GM18951 (cell line): Measurements from ENCODE around the gene TKTL1.
A peak's percentile ranks its signal among the peaks of the same experiment; 100 is the strongest.

Experiments used
- POLR2A ChIP-seq: IDR thresholded peaks from 4 replicates; pipeline ENCODE4 v1.6.1; 2011; ENCODE audit warnings: mild to moderate bottlenecking; ENCODE audit not compliant: insufficient read length, insufficient read depth; ENCODE audit errors: extremely low read depth
- in situ Hi-C: fragments of 300-500 bp; cut with MboI; formaldehyde crosslinking; loops from one replicate; pipeline ENCODE4 v1.12.0; 2022; ENCODE audit warnings: low sequenced_read_pairs, mixed read lengths, inconsistent platforms; ENCODE audit not compliant: unreplicated experiment

TKTL1 gene

GRCh38 chrX:154355776-154356140 is 60.2 kb downstream of the TKTL1 start:
- TF ChIP-seq POLR2A, result no peak
- in situ Hi-C loops, result no loop called here

DNA sequence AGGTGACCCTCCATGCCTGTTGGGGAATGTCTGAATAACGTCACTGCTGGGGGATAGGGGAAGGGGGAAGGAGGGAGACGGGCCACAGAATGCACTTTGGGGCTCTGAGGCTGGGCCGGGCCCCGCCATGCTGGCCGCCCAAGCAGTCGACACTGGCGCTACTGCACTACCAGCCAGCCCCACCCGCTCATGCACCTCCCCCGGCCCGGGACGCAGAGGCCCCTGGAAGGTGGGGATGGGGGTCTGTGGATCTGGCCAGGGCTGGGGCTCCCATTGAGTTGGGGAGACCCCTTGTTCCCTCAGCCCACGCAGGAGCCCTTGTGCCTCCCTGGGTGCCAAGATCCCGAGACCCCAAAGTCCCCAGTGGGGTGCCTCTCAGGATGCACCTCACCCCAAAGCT is 61.0 kb downstream of the TKTL1 start:
- in situ Hi-C loops, result no loop called here

GRCh38 chrX:154357205-154357604 is 61.6 kb downstream of the TKTL1 start:
- in situ Hi-C loops, result no loop called here
- no peak for TF ChIP-seq POLR2A

More for the DNA sequence above, 61.0 kb downstream of the TKTL1 start:
- no peak for TF ChIP-seq POLR2A

DNA sequence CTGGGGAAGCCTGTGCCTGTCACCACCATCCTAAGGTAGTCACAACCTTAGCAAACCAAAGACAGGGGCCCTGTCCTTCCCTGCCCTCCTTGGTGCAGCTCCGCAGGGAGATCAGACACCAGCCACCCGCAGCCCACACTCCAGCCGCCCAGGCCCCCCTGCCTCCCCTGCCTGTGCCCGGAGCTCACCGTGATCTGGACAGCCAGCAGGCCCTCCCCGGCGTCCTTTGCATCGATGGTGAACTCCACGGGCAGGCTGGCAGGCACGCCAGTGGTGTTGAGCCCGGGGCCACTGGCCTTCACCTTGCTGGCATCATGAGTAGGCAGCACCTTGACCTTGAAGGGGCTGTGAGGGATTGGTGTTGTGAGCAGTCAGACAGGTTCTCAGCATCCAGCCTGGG is 62.4 kb downstream of the TKTL1 start:
- in situ Hi-C loops, result no loop called here
- TF ChIP-seq POLR2A, result no peak

- in situ Hi-C loops, result no loop called here
- TF ChIP-seq POLR2A, result no peak
These were observed 63.2 kb downstream of the TKTL1 start for GRCh38 chrX:154358829-154359228.

DNA sequence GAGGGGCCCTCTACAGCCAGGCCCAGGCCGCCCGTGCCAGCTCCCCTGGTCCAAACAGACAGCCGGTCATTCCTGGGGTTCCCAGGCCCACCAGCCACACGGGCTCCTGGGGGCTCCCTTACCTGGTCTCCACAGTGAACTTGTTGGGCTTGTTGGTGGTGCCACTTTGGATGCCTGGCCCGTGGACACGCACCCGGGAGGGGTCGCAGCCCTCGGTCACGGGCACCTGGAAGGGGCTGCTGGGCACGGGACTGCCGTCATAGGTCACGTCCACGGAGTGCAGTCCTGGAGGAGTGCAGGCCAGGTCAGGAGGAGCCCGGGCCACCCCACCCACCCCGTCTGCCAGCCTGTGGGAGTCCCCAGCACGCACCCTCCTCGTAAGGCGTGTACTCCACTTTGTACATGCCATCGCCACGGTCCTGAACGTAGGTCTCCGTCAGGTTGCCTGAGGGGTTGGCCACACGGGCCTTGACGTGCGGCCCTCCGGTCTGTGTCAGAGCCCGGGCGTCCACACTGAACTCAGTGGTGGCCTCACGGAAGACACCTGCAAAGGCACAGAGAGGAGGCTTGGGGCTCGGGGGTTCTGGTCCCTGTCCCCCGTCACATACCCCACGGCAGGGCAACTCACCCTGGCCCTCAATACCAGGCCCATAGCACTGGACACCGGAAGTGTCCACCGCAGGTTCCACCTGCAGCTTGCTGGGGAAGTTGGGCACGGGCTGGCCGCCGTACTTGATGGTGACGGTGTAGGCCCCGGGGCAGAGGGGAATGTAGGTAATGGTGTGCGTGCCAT is 64.0 kb downstream of the TKTL1 start:
- in situ Hi-C loops, result no loop called here
- no peak for TF ChIP-seq POLR2A

DNA sequence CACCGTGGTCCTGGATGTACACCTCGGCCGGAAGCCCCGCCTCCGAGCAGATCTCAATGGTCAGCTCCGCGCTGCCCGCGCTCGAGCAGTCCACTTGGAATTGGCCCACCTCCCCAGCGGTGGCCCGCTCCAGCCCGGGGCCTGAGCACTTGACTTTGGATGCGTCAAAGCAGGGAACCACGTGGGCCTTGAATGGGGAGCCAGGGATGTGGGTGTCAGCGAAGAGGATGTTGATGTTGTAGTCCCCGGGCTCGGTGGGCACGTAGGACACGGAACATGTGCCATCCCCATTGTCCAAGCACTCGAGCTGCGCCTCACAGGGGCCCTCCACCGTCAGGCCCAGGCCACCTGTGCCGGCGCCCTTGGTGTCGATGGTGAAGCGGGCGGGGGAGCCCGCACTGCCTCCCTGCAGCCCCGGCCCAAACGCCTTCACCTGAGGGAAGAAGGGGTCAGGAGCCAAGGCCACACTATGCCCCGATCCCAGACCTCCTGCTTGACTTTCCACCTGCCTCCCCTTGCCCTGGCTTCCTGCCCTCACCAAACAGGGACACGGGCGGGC is 64.6 kb downstream of the TKTL1 start:
- no peak for TF ChIP-seq POLR2A
- in situ Hi-C loops, result no loop called here

DNA sequence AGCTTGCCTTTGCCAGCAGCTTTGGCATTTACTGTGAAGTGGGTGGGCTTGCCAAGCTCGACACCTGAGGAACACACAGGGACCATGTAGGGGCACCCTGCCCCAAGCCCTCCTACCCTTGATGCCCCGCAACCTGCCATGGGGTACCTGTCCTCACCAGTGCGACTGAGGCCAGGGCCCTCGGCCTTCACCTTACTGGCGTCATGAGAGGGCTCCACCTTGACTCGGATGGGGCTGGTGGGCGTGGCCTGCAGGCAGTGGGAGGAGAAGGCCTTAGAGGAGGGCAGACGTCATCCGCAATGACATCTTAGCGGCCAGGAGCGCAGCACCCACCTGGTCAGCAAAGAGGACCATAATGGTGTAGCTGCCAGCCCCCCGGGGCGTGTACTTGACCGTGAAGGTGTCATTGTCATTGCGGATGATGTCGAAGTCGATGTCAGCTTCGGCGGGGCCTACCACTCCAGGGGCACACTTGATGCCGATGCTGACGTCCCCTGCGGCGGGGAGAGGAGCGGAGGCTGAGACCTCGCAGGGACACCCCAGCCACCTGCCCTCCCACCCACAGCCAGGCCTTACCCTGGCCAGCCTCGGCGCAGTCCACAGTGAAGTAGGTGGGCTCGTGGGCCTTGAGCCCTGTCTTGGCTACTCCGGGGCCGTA is 66.6 kb downstream of the TKTL1 start:
- in situ Hi-C loops, result no loop called here
- TF ChIP-seq POLR2A, result peak; percentile 1

DNA sequence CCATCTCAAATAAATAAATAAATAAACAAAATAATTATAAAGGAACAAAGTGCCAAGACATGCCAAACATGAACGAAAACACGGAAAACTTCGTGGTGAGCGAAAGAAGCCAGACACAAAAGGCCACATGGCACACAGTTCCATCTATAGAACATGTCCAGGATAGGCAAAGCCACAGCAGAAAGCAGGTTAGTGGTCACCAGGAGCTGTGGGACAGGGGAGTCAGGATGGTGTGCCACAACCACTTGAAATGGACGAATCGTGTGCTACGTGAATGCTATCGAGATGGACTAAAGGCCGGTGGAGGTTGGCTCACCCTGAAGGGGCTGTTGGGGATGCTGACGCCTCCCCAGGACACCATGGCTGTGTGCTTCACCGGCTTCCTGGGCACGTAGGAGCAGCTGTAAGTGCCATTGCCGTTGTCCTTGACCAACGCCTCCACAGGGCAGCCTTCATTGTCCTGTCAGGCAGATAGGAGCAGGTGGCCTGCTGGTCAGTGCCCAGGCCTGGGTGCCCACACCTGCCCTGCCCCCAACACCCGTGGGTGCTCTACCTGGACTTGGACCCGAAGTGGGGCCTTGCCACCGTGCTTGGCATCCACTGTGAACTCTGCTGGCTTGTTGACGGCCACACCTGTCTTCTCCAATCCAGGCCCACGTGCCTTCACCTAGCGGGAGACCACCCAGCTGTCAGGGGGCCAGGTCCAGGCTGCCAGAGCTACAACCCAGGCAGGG is 68.3 kb downstream of the TKTL1 start:
- in situ Hi-C loops, result no loop called here
- TF ChIP-seq POLR2A, result no peak

- in situ Hi-C loops, result no loop called here
These were observed 69.5 kb downstream of the TKTL1 start for GRCh38 chrX:154365052-154365600.

GRCh38 chrX:154365997-154366665 is 70.5 kb downstream of the TKTL1 start:
- TF ChIP-seq POLR2A, result no peak
- in situ Hi-C loops, result no loop called here

More at GRCh38 chrX:154365052-154365600, 69.5 kb downstream of the TKTL1 start:
- TF ChIP-seq POLR2A, result no peak

DNA sequence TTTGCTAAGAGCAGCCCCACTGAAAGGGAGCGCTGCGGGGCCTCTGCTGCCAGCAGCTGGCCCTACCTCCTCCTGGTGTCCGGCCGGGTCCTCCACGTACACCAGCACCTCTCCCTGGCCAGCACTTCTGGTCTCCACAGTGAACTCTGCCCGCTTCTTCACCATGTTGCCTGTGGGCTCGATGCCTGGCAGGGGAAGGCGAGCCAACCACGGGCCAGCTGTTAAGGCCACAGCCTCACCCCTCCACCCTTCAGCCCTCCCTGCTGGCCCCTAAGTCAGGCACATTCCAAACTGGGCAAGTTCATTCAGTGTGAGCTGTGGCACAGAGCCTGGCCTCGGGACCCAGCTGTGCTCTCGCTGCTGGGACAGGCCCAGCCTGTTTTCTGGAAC is 71.1 kb downstream of the TKTL1 start:
- TF ChIP-seq POLR2A, result no peak
- in situ Hi-C loops, result no loop called here
